Activated CD4-positive, alpha-beta memory T cell treated with anti-CD3 and anti-CD28 coated beads, Interleukin-2, amount 10 ng/mL, durations not matched to agents 7 days and 5 days (primary cell): ENCODE results near the gene ZBTB7A. TPM values are rescaled to one million over a fixed set of nuclear protein-coding genes. Genes with fewer than 3 reads are reported as not detected.
A peak's percentile ranks its signal among the peaks of the same experiment; 100 is the strongest.

Experiments
- CTCF ChIA-PET: fragments of 350-600 bp; sonication (Branson Sonifier 250); formaldehyde crosslinking; loops from one replicate; lab custom pipeline; 2021; ENCODE audit warnings: antibody characterized with exemption, inconsistent platforms; lab: Charles Lee
- POLR2A ChIA-PET: fragments of 350-600 bp; sonication (Branson Sonifier 250); formaldehyde crosslinking; loops from one replicate; lab custom pipeline; 2021; ENCODE audit warnings: antibody characterized with exemption; lab: Charles Lee
- DNase-seq: peaks from one replicate; pipeline ENCODE4 v3.0.0-alpha.2; 2020
- H3K27ac Mint-ChIP-seq: one replicate; pipeline ENCODE4 v1.8.0; 2021; ENCODE audit warnings: mild to moderate bottlenecking, mixed read lengths
- H3K27me3 Mint-ChIP-seq: one replicate; pipeline ENCODE4 v1.8.0; 2021; ENCODE audit warnings: mixed read lengths
- H3K36me3 Mint-ChIP-seq: one replicate; pipeline ENCODE4 v1.8.0; 2021; ENCODE audit warnings: low read depth, mixed read lengths
- H3K4me1 Mint-ChIP-seq: one replicate; pipeline ENCODE4 v1.8.0; 2021; ENCODE audit warnings: mixed read lengths
- H3K4me3 Mint-ChIP-seq: one replicate; pipeline ENCODE4 v1.8.0; 2021; ENCODE audit warnings: mild to moderate bottlenecking, mixed read lengths
- H3K9me3 Mint-ChIP-seq: one replicate; pipeline ENCODE4 v1.8.0; 2021; ENCODE audit warnings: mixed read lengths
- total RNA-seq, 2 experiments: library from RNA; stranded (reverse); gene quantifications; one replicate each; pipeline ENCODE4 v1.2.3, GENCODE V29; 2021

Gene ZBTB7A
- total RNA-seq, 2 experiments from 2014 or later, result 53.1 to 53.5 TPM

DNA sequence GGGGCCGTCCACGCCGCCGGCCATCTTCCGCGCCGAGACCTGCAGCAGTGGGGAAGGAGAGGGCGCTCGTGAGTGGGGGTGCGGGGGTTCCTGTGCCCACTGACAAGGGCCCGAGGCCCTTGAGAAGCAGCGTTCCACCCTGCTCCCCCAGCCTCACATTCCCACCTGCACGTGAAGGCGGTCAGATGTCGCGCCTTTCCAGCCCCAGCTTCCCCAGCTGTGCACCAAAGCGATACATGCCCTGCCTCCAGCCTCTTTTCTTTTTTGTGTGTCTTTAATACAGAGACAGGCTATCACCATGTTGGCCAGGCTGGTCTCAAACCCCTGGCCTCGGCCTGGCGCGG is 11.5 kb downstream of the ZBTB7A start:
- no peak for DNase-seq
- Mint-ChIP-seq H3K4me1 (peaks cover 42% of the 10 kb centered on the region), H3K36me3 (peaks cover 53% of the 10 kb centered on the region), H3K9me3 (no peaks in the 10 kb centered on the region), H3K27ac (no peak overlapping the region), H3K4me3 (no peak overlapping the region), H3K27me3 (no peaks in the 10 kb centered on the region)
- ChIA-PET POLR2A (no interaction called here), CTCF (no interaction called here)

DNA sequence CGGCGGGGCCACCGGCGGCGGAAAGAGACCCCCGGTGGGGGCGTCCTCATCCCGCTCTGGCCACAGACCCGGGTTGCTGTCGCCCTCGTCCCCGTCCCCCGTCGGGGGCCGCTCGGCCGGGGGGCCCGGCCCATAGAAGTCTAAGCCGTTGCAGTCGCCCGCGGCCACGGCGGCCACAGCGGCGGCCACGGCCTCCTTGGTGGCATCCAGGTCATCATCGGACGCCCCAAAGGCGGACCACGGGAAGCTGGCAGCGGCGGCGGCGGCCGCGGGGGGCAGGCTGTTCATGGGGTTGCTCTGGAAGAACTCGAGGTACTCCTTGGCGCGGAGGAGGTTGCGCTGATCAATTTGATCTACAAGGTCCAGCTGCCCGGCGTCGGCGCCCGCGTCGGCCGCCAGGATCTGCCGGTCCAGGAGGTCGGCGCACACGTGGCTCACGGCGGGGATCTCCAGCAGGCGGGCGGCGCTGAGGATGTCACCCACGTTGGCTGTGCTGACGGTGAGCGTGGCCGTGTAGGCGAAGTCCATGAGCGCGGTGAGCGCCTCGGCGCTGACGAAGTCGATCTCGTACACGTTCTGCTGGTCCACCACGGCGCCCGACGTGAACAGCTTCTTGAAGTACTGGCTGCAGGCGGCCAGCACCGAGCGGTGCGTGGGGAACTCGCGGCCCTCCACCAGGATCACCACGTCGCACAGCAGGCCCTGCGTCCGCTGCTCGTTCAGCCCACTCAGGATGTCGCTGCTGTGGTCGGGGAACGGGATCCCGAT is 12.1 kb downstream of the ZBTB7A start:
- Mint-ChIP-seq H3K27ac (no peak overlapping the region), H3K36me3 (peaks cover 57% of the 10 kb centered on the region), H3K4me1 (peaks cover 43% of the 10 kb centered on the region), H3K4me3 (no peak overlapping the region), H3K27me3 (no peaks in the 10 kb centered on the region), H3K9me3 (no peaks in the 10 kb centered on the region)
- no peak for DNase-seq
- ChIA-PET POLR2A (no interaction called here), CTCF (no interaction called here)

DNA sequence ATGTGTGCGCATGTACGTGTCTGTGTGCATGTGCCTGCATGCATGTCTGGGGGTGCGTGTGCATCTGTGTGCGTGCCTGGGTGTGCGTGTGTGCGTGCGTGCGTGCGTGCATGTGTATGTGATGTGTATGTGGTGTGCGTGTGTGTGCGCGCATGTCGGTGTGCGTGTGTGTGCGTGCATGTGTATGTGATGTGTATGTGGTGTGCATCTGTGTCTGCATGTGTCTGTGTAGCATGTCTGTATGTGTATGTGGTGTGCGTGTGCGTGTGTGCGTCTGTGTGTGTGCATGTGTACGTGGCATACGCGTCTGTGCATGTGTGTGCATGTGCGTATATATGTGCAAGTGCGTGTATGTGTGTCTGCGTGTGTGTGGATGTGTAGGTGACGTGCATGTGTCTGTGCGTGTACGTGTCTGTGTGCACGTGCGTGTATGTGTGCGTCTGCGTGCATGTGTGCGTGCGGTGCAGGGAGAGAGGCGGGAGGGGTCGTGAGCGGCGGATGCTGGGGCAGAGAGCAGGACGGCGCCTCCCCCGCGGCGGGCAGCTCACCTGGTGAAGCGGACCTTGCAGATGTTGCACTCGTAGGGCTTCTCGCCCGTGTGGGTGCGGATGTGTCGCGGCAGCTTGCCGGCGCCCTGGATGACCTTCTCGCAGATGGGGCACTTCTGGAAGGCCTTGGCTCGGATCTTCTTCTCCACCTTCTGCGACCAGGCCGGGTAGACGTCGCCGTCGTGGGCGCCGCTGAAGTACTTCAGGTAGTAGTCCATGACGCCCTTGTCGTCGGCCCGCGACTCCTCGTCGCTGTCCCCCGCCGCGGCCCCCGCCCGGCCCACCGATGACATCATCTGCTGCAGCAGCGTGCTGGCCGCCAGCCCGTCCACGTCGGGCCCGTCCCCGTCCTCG is 13.0 kb downstream of the ZBTB7A start:
- no peak for DNase-seq
- peaks cover 40% of the 10 kb centered on the region for H3K4me1 Mint-ChIP-seq

DNA sequence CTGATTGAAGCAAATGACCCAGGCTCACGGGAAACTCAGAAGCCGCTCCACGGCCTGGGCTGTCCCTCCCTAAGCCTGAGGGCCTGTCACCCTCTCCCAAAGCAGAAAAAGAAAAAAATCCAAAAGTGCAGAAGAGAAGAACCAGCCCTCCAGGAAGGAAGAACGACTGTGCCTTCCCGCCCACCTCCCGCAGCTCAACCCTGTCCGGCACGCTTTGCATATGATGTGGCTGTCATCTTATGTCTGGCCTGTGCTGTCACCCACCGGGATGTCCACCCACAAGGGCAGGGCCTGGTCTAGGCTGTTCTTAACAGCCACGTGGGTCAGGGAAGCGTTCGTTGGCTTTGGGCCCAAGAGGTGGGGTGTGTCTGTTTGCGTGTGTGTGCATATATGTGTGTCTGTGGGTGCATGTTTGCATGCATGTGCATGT is 13.7 kb downstream of the ZBTB7A start:
- ChIA-PET CTCF (no interaction called here), POLR2A (no interaction called here)
- H3K27me3 Mint-ChIP-seq, result no peaks in the 10 kb centered on the region
- no peak overlapping the region for H3K4me3 Mint-ChIP-seq
- H3K36me3 Mint-ChIP-seq, result peaks cover 58% of the 10 kb centered on the region
- peak overlapping the region; percentile 19 for H3K27ac Mint-ChIP-seq
- DNase-seq, result no peak
- H3K9me3 Mint-ChIP-seq, result no peaks in the 10 kb centered on the region
- peaks cover 36% of the 10 kb centered on the region for H3K4me1 Mint-ChIP-seq

More for the DNA sequence above, 13.0 kb downstream of the ZBTB7A start:
- Mint-ChIP-seq H3K4me3 (no peak overlapping the region), H3K36me3 (peaks cover 58% of the 10 kb centered on the region), H3K27ac (no peak overlapping the region), H3K9me3 (no peaks in the 10 kb centered on the region), H3K27me3 (no peaks in the 10 kb centered on the region)
- ChIA-PET POLR2A (no interaction called here), CTCF (no interaction called here)

DNA sequence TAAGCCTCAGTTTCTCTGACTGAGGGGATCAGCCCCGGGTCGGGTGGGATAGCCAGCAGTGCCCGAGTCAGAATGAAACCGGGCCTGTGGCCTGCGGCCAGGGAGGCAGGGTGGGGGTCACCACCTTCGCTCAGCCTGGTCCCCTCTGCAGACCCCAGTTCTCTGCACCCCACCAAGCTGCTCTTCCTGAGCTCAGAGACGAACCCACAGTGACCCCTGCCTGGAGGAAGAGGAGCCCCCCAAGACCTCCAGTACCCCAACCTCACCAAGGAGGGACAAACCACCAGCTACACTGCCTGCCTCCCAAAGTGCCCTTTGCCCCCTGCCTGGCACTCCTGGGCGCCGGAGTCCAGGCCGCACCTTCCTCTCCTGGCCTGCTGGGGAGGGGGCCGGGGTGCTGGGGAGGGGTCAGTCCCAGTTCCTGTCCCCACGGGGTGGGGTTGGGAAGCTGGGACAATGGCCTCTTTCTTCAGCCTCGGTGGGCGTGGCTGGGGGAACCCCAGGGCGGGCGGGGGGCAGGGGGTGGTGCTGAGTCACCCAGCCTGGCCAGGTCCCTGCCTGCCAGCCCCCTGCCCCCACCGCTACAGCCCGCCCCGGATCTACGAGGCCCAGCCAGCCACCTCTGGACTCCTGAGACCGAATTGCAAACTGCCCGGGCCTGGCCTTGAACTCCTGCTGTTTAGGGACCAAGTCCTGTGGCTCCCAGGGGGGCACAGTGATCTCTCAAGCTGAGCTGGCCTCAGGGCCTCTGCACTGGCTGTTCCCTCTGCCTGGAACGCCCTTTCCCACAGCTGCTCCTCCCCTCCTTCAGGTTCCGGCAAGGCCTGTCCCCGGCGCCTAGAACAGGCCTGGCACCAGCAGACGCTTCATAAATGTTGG is 14.3 kb downstream of the ZBTB7A start:
- Mint-ChIP-seq H3K4me1 (peaks cover 31% of the 10 kb centered on the region), H3K9me3 (no peaks in the 10 kb centered on the region), H3K27ac (peak overlapping the region; percentile 19), H3K27me3 (no peaks in the 10 kb centered on the region), H3K4me3 (no peak overlapping the region), H3K36me3 (peaks cover 58% of the 10 kb centered on the region)
- no peak for DNase-seq
- ChIA-PET POLR2A (no interaction called here), CTCF (no interaction called here)

DNA sequence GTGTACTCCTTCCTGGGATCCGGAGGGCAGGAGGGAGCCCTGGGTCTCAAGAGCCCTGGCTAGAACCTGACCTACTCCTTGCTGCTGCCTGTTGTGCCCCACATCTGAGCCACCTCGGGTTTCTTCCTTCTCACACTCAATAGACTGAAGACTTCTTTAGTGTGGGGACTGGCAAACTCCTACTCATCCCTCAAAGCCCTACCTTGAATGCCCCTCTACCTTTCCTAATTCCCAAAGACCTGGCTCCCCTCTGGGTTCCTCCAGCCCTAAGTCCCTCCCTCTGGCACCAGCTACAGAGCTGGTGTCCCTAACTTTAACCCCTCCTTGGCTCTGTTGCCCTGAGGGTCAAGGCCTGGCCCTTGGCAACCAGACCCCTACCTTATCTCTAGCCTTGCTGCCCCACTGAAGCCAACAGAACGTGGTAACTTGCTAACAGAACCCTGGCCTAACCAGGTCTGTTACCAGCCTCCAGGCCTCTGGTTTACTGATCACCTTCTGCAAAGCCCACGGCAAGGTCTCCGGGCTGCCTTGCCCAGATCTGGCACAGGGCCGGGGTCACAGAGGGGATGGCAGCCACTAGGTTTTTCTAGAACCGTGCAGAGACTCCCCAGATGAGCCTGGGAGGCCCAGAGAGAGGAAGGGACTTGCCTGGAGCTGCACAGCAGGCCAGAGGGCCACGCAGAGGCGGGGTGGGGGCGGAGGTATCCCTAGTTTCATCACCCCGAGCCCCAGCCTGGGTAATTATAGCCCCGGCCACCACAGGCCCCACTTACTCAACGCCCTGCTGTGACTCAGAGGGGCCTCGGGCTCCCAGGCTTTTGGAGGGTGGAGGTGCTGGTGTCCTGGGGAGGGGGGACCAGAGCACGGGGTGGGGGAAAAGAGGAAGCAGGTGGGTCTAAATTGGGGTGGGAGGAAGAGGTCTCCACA is 15.3 kb downstream of the ZBTB7A start:
- no peaks in the 10 kb centered on the region for H3K9me3 Mint-ChIP-seq
- DNase-seq, result no peak
- no peak overlapping the region for H3K4me3 Mint-ChIP-seq
- peaks cover 56% of the 10 kb centered on the region for H3K36me3 Mint-ChIP-seq
- peaks cover 29% of the 10 kb centered on the region for H3K4me1 Mint-ChIP-seq
- POLR2A ChIA-PET, result interaction anchor here (1.6 kb wide), 1 partner anchor 9 kb away, joined by 3 read pairs; no protein-coding TSS in a partner anchor
- CTCF ChIA-PET, result no interaction called here
- no peak overlapping the region for H3K27ac Mint-ChIP-seq
- H3K27me3 Mint-ChIP-seq, result no peaks in the 10 kb centered on the region

DNA sequence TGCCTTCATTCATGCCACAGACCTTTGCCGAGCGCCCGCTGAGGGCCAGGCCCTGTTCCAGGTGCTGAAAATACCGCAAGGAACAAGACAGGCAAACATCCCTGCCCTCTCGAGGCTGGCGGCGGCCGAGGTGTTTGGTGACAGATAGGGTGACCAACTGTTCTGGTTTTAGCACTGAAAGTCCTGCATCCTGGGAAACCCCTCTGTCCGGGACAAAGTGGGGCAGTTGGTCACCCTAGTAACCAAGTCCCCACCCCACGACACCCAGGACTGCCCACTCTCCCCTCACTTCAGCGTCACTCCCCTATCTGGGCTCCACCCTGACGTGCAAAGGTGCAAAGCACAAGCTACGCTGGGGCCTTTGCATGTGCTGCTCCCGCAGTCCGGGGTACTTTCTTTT is 17.3 kb downstream of the ZBTB7A start:
- CTCF ChIA-PET, result interaction anchor here (0.5 kb wide), 1 partner anchor 40 kb away, joined by 4 read pairs; no protein-coding TSS in a partner anchor
- no peaks in the 10 kb centered on the region for H3K9me3 Mint-ChIP-seq
- no peak overlapping the region for H3K27ac Mint-ChIP-seq
- H3K4me3 Mint-ChIP-seq, result no peak overlapping the region
- POLR2A ChIA-PET, result no interaction called here
- peaks cover 43% of the 10 kb centered on the region for H3K36me3 Mint-ChIP-seq
- DNase-seq, result no peak
- peaks cover 25% of the 10 kb centered on the region for H3K4me1 Mint-ChIP-seq
- H3K27me3 Mint-ChIP-seq, result no peaks in the 10 kb centered on the region

DNA sequence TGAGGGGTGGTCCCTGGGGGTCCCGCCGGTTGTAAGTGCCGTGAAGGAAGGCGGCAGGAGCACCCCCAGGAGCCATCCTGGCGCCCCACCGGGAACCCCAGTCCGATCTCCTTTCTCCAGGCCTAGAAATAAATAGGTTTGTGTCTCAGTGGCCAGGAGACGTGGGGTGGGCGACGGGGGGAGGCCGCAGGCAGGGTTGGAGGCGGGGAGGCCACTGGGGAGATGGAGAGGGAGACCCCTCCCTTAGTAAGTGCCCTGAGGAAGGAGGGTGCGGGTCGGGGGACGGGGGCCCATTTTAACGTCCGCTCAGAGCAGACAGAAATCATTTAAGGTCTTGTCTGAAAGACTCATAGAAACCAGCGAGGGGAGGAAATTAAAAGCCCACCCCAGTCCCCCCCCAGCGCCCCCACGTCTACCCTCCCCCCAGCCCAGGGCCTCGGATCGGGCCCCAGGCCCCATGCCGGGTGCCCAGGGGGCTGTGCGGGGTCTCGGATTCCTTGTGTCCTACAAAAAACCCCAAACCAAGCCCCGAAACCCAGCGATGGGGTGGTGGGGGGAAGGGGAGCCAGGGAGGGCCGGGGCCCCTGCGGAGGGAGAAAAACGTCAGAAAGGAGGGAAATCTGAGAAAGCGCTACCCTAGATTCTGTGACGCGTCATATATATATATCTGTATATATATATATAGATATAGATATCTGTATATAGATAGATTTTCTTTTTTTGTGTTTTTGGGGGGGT is 19.6 kb downstream of the ZBTB7A start:
- no peaks in the 10 kb centered on the region for H3K27me3 Mint-ChIP-seq
- H3K36me3 Mint-ChIP-seq, result peaks cover 31% of the 10 kb centered on the region
- H3K9me3 Mint-ChIP-seq, result no peaks in the 10 kb centered on the region
- DNase-seq, result no peak
- H3K4me3 Mint-ChIP-seq, result no peak overlapping the region
- H3K27ac Mint-ChIP-seq, result no peak overlapping the region
- peaks cover 14% of the 10 kb centered on the region for H3K4me1 Mint-ChIP-seq
- ChIA-PET CTCF (no interaction called here), POLR2A (no interaction called here)

DNA sequence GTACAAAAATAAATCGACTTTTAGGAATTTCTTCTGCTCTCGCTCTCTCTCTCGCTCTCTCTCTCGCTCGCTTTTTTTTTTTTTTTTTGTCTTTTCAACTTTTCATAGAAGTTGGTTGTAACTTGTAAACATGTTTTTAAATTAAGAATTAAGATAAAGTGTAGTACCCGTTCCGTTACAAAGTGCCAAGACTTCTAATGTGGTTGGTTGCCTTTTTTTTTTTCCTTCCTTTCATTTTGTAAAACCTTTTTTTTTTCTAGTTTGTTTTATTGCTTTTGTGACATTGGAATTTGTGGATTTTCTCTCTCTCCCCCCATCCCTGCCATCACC is 20.4 kb downstream of the ZBTB7A start:
- no peaks in the 10 kb centered on the region for H3K27me3 Mint-ChIP-seq
- no peak overlapping the region for H3K4me3 Mint-ChIP-seq
- POLR2A ChIA-PET, result no interaction called here

DNA sequence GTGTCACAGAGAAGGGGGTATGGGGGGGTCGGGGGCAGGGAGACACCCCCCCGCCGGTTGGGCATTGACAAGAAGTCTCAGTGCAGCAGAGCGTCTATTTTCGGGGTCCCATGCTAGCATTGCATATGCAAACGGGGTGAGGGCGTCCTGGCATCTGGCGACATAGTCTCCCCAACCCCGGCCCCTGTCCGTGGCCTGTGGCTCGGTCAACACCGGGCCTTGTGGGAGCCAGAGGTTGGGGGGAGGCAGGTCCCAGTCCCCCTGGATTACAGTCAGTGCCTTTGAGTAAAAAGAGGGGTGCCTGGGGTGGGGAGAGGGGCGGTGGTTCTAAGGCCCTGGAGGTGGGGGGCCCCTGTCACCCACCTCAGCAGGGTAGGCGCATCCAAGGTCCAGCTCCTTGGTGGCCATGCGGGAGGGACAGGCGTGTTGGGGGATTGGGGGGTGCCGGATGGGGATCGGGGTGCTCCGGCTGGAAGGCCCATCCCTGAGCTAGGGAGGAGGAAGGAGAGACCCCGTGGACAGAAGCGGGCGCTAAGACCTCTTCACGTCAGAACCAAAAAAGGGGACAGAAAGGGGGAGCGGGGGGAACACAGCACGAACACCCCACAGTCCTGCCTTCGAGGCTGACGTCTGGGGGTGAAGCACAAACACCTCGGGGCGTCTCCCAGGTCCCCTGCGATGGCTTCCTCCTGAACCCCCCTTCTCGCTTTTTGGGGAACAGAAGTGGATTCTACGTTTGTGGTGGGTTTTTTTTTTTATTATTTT is 20.9 kb downstream of the ZBTB7A start:
- POLR2A ChIA-PET, result interaction anchor here (1.2 kb wide), 1 partner anchor 13 kb away, joined by 4 read pairs; no protein-coding TSS in a partner anchor
- H3K4me3 Mint-ChIP-seq, result no peak overlapping the region
- H3K27ac Mint-ChIP-seq, result no peak overlapping the region

More for the DNA sequence above, 20.4 kb downstream of the ZBTB7A start:
- H3K9me3 Mint-ChIP-seq, result no peaks in the 10 kb centered on the region
- H3K4me1 Mint-ChIP-seq, result peaks cover 11% of the 10 kb centered on the region
- no peak overlapping the region for H3K27ac Mint-ChIP-seq
- CTCF ChIA-PET, result no interaction called here
- no peak for DNase-seq
- H3K36me3 Mint-ChIP-seq, result peaks cover 28% of the 10 kb centered on the region

DNA sequence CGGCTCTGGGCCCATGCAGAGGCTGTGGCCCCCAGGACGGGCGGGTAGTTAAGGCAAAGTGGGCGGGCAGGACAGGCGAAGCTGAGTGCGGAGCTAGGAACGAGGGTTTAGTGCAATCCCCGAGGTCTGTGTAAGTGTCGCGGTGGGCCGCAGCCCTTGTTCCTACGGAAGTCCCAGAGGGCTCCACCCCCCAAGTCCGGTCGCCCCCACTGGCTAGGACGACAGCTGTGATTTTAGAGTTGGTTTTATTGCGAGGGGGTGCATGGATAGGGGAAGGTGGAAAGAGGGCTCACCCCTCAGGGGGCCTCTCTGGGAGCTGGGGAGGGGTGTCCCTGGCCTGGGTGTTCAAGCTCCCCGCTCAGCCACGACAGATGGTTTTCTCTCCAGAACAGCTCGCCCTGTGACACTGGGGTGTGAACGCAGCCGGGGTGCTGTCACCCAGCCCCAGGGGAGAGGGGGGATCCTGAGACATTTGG is 21.7 kb downstream of the ZBTB7A start:
- no peaks in the 10 kb centered on the region for H3K9me3 Mint-ChIP-seq
- POLR2A ChIA-PET, result interaction anchor here (1.2 kb wide), 1 partner anchor 13 kb away, joined by 4 read pairs; no protein-coding TSS in a partner anchor
- CTCF ChIA-PET, result interaction anchor here (0.7 kb wide), 1 partner anchor 96 kb away, joined by 3 read pairs; no protein-coding TSS in a partner anchor
- H3K27me3 Mint-ChIP-seq, result no peaks in the 10 kb centered on the region
- no peak overlapping the region for H3K27ac Mint-ChIP-seq
- H3K36me3 Mint-ChIP-seq, result peaks cover 26% of the 10 kb centered on the region
- no peak overlapping the region for H3K4me3 Mint-ChIP-seq
- peaks cover 2% of the 10 kb centered on the region for H3K4me1 Mint-ChIP-seq
- no peak for DNase-seq

More for the DNA sequence above, 20.9 kb downstream of the ZBTB7A start:
- peaks cover 7% of the 10 kb centered on the region for H3K4me1 Mint-ChIP-seq
- CTCF ChIA-PET, result no interaction called here
- no peaks in the 10 kb centered on the region for H3K9me3 Mint-ChIP-seq
- no peak for DNase-seq
- peaks cover 26% of the 10 kb centered on the region for H3K36me3 Mint-ChIP-seq
- H3K27me3 Mint-ChIP-seq, result no peaks in the 10 kb centered on the region
